ENCODE data around the gene AHNAK. TPM values are rescaled to one million over a fixed set of nuclear protein-coding genes. Genes with fewer than 3 reads are reported as not detected.
A peak's percentile ranks its signal among the peaks of the same experiment; 100 is the strongest.

AHNAK gene
- total and polyA plus RNA-seq, 8 donors, result 37.4 to 693 (median 554) TPM

DNA sequence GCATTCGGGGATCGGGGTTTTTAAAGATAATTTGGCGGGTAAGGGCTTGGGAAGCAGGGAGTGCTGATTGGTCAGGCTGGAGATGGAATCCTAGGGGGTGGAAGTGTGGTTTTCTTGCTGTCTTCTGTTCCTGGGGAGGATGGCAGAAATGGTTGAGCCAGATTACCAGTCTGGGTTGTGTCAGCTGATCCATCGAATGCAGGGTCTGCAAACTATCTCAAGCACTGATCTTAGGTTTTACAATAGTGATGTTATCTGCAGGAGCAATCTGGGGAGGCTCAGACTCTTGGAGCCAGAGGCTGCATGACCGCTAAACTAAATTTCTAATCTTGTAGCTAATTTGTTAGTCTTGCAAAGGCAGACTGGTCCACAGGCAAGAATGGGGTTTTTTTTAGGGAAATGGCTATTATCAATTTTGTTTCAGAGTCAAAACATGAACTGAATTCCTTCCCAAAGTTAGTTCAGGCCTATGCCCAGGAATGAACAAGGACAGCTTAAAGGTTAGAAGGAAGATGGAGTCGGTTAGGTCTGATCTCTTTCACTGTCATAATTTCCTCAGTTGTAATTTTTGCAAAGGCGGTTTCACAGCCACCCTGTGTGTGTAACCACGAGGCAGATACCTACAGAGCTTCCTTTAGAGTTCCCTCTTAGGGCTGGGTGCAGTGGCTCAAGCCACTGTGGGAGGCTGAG is 117.6 kb downstream of the AHNAK start:
- H3K9me3 ChIP-seq, result no peaks in the 10 kb centered on the region
- WGBS, 5 donors, result 66 to 82% (median 75%) methylated on average over 8 of the region's 8 CpGs
- H3K4me1 ChIP-seq, result peaks cover 14 to 69% (median 42%) of the 10 kb centered on the region in 4 donors
- H3K36me3 ChIP-seq, result no peaks in the 10 kb centered on the region
- H3K27me3 ChIP-seq, result no peaks in the 10 kb centered on the region
- DNase-seq, result no peak
- H3K27ac ChIP-seq, result peak overlapping the region in 1 of 5 donors; percentile 55
- intact Hi-C loops (cut with DNase I; ENCODE audit: low total_unique reads), result no loop called here
- TF ChIP-seq POLR2A (IDR thresholded peaks at IDR 0.05), result no peak
- no peak overlapping the region for H3K4me3 ChIP-seq

DNA sequence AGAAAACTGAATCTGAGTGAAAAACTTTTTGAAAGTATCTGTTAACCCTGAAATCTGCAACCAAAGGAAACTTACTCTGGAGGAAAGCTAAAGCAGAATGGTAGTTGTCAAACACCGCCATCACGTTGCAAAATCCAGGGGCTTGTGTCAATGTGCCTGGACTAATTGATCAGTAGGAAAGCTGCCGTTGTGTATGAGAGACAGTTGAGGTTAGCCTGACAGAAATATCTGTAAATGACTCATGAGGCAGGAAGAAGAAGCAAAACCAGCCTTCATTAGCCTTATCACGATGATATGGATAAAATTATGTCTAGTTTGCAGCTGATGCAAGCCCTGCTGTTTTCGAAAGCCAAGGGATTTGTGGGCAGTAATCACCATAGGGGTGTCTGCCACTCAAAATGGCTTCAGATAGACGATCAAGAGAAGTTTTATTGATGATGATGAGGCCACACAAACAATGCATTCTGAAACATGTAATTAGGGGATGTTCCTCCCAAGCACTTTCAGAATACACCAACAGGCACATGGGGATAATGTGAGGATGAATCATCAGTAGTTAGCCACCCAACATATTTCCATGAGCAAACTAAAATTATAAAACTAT is 118.9 kb downstream of the AHNAK start:
- Histone ChIP-seq H3K4me1 (peaks cover 8 to 57% (median 30%) of the 10 kb centered on the region in 4 donors), H3K27ac (peak overlapping the region in 3 of 5 donors; percentile 27 to 55 (median 51)), H3K4me3 (no peak overlapping the region), H3K36me3 (no peaks in the 10 kb centered on the region), H3K27me3 (no peaks in the 10 kb centered on the region), H3K9me3 (no peaks in the 10 kb centered on the region)
- 45 to 52% (median 51%) methylated on average over 6 of the region's 6 CpGs for WGBS, 5 donors
- DNase-seq, result no peak
- intact Hi-C loops (cut with DNase I; ENCODE audit: low total_unique reads), result no loop called here
- no peak for TF ChIP-seq CTCF (IDR thresholded peaks at IDR 0.05)
- no peak for TF ChIP-seq EP300 (IDR thresholded peaks at IDR 0.05)

DNA sequence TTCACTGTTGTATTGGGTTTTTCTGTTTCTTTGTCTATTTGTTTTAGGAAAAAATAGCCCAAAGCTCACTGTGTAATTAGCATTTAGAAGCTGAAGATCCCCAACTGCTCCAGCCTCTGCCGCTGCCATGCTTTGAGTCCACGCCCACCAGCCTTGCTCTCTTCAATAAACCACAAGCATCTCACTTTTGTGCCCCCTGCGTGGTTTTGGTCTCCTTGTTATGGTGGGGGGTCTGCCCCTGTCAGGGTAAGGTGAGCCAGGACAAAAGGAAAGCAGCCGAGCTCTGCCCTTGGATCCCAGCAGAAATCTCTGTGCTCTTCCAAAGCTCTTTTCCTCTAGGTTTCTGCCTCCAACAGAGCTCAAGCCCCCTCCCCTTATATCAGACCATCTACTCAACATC is 123.6 kb downstream of the AHNAK start:
- Histone ChIP-seq H3K27ac (peak overlapping the region in 1 of 5 donors; percentile 21), H3K4me3 (no peak overlapping the region)

GRCh38 chr11:62421996-62422395 is 124.6 kb downstream of the AHNAK start:
- Histone ChIP-seq H3K27me3 (no peaks in the 10 kb centered on the region), H3K4me1 (peaks cover 19 to 47% (median 31%) of the 10 kb centered on the region in 4 donors), H3K4me3 (no peak overlapping the region), H3K27ac (no peak overlapping the region), H3K36me3 (no peaks in the 10 kb centered on the region), H3K9me3 (no peaks in the 10 kb centered on the region)
- peak in 1 of 2 donors; percentile 34 for DNase-seq
- TF ChIP-seq CTCF (IDR thresholded peaks at IDR 0.05) (no peak), POLR2A (IDR thresholded peaks at IDR 0.05) (no peak), EP300 (IDR thresholded peaks at IDR 0.05) (no peak), POLR2AphosphoS5 (IDR thresholded peaks at IDR 0.05) (no peak)
- intact Hi-C loops (cut with DNase I; ENCODE audit: low total_unique reads), result loop anchor here (5.0 kb wide), 1 partner anchor 120 kb away; no protein-coding TSS in a partner anchor
- WGBS, 5 donors, result 68 to 82% (median 73%) methylated on average over 7 of the region's 7 CpGs

More for the DNA sequence above, 123.6 kb downstream of the AHNAK start:
- TF ChIP-seq POLR2A (IDR thresholded peaks at IDR 0.05) (no peak), CTCF (IDR thresholded peaks at IDR 0.05) (no peak), POLR2AphosphoS5 (IDR thresholded peaks at IDR 0.05) (no peak), EP300 (IDR thresholded peaks at IDR 0.05) (no peak)
- Histone ChIP-seq H3K9me3 (no peaks in the 10 kb centered on the region), H3K4me1 (peaks cover 19 to 50% (median 32%) of the 10 kb centered on the region in 4 donors), H3K36me3 (no peaks in the 10 kb centered on the region), H3K27me3 (no peaks in the 10 kb centered on the region)
- intact Hi-C loops (cut with DNase I; ENCODE audit: low total_unique reads), result loop anchor here (5.0 kb wide), 1 partner anchor 119 kb away; no protein-coding TSS in a partner anchor
- 71 to 75% (median 74%) methylated on average over 4 of the region's 4 CpGs for WGBS, 5 donors
- no peak for DNase-seq

Data from stomach (tissue), 9 donors.